ENCODE data around the gene SF3B4. TPM values are rescaled to one million over a fixed set of nuclear protein-coding genes. Genes with fewer than 3 reads are reported as not detected.

Gene SF3B4
- total RNA-seq, 1 donor from 2014 or later = 72.8 TPM

GRCh38 chr1:149926296-149926695 lies 1.3 kb downstream of the SF3B4 start:
- Mint-ChIP-seq H3K36me3 (ENCODE audit: insufficient read depth) (peaks cover 26% of the 10 kb centered on the region), H3K4me1 (ENCODE audit: low read depth) (peaks cover 13% of the 10 kb centered on the region), H3K27ac (no peak overlapping the region), H3K9me3 (ENCODE audit: low read depth) (no peaks in the 10 kb centered on the region), H3K4me3 (ENCODE audit: low read depth) (peak overlapping the region; percentile 91), H3K27me3 (peaks cover 2% of the 10 kb centered on the region)
- no peak for DNase-seq (ENCODE audit: low spot score, unreplicated experiment)
- TF ChIP-seq CTCF (IDR thresholded peaks at IDR 0.05; ENCODE audit: unreplicated experiment) = no peak

GRCh38 chr1:149925751-149926150 lies 1.9 kb downstream of the SF3B4 start:
- Mint-ChIP-seq H3K9me3 (ENCODE audit: low read depth) (no peaks in the 10 kb centered on the region), H3K27me3 (peaks cover 2% of the 10 kb centered on the region), H3K36me3 (ENCODE audit: insufficient read depth) (peaks cover 26% of the 10 kb centered on the region), H3K4me1 (ENCODE audit: low read depth) (peaks cover 13% of the 10 kb centered on the region), H3K4me3 (ENCODE audit: low read depth) (peak overlapping the region; percentile 91), H3K27ac (no peak overlapping the region)
- DNase-seq (ENCODE audit: low spot score, unreplicated experiment) = no peak
- TF ChIP-seq CTCF (IDR thresholded peaks at IDR 0.05; ENCODE audit: unreplicated experiment) = no peak

GRCh38 chr1:149925345-149925744 lies 2.3 kb downstream of the SF3B4 start:
- Mint-ChIP-seq H3K9me3 (ENCODE audit: low read depth) (no peaks in the 10 kb centered on the region), H3K27ac (no peak overlapping the region), H3K36me3 (ENCODE audit: insufficient read depth) (peaks cover 26% of the 10 kb centered on the region), H3K27me3 (no peaks in the 10 kb centered on the region), H3K4me1 (ENCODE audit: low read depth) (peaks cover 13% of the 10 kb centered on the region), H3K4me3 (ENCODE audit: low read depth) (peak overlapping the region; percentile 91)
- DNase-seq (ENCODE audit: low spot score, unreplicated experiment) = no peak
- TF ChIP-seq CTCF (IDR thresholded peaks at IDR 0.05; ENCODE audit: unreplicated experiment) = no peak

GRCh38 chr1:149923626-149924025 lies 4.0 kb downstream of the SF3B4 start:
- Mint-ChIP-seq H3K4me1 (ENCODE audit: low read depth) (peaks cover 11% of the 10 kb centered on the region), H3K27me3 (peaks cover under 1% of the 10 kb centered on the region), H3K27ac (no peak overlapping the region), H3K36me3 (ENCODE audit: insufficient read depth) (peaks cover 26% of the 10 kb centered on the region), H3K9me3 (ENCODE audit: low read depth) (no peaks in the 10 kb centered on the region), H3K4me3 (ENCODE audit: low read depth) (no peak overlapping the region)
- DNase-seq (ENCODE audit: low spot score, unreplicated experiment) = no peak
- no peak for TF ChIP-seq CTCF (IDR thresholded peaks at IDR 0.05; ENCODE audit: unreplicated experiment)

- Mint-ChIP-seq H3K4me1 (ENCODE audit: low read depth) (peaks cover 17% of the 10 kb centered on the region), H3K27ac (peak within 1 kb of the TSS; percentile 62), H3K36me3 (ENCODE audit: insufficient read depth) (peaks cover 3% of the 10 kb centered on the region), H3K4me3 (ENCODE audit: low read depth) (peak within 1 kb of the TSS; percentile 82), H3K9me3 (ENCODE audit: low read depth) (no peaks in the 10 kb centered on the region), H3K27me3 (peaks cover 9% of the 10 kb centered on the region)
- peak; percentile 30 for DNase-seq (ENCODE audit: low spot score, unreplicated experiment)
- no peak for TF ChIP-seq CTCF (IDR thresholded peaks at IDR 0.05; ENCODE audit: unreplicated experiment)
These were observed 9.9 kb downstream of the SF3B4 start, which contains the start of gene SV2A for GRCh38 chr1:149917571-149918144. Gene SV2A, minus strand, starts transcription at chr1:149917844. Its CDS starts 4,004 bp downstream, at chr1:149913840.
